HCT116 (cell line): ENCODE data around the gene ACSL6.

Experiments used
- ATF3 ChIP-seq: IDR thresholded peaks from 2 replicates; pipeline ENCODE4 v1.6.1; 2012
- CEBPB ChIP-seq: IDR thresholded peaks from 2 replicates; pipeline ENCODE4 v1.6.1; 2012; ENCODE audit warnings: low read depth
- CTCF ChIP-seq, 3 experiments: fragments of 200-600 bp in 1 of 3; sonication (generic) in 1 of 3; IDR thresholded peaks in 2 of 3; conservative IDR thresholded peaks in 1 of 3; 2 replicates each; pipeline ENCODE4 v1.5.1; 2012 to 2017; ENCODE audit warnings: low read depth in 2 of 3, low read length in 2 of 3, antibody characterized with exemption in 1 of 3, borderline replicate concordance in 1 of 3, control low read depth in 1 of 3, mild to moderate bottlenecking in 1 of 3, mixed read lengths in 1 of 3, mixed run types in 1 of 3, moderate library complexity in 1 of 3; ENCODE audit not compliant: insufficient read depth in 1 of 3
- ELF1 ChIP-seq: IDR thresholded peaks from 2 replicates; pipeline ENCODE4 v1.6.1; 2012; ENCODE audit warnings: low read depth, borderline replicate concordance
- EZH2 ChIP-seq: fragments of 200-600 bp; sonication (generic); IDR thresholded peaks from 2 replicates; pipeline ENCODE4 v1.6.1; 2017; ENCODE audit warnings: antibody characterized with exemption, mixed run types
- MAX ChIP-seq: IDR thresholded peaks from 2 replicates; pipeline ENCODE4 v1.6.1; 2012
- POLR2A ChIP-seq: IDR thresholded peaks from 2 replicates; pipeline ENCODE4 v1.7.0; 2011; ENCODE audit warnings: borderline replicate concordance; ENCODE audit not compliant: insufficient read depth, insufficient read length; ENCODE audit errors: extremely low read depth
- POLR2AphosphoS5 ChIP-seq: IDR thresholded peaks from 2 replicates; pipeline ENCODE4 v1.6.1; 2011; ENCODE audit warnings: mild to moderate bottlenecking, low read depth, low read length, moderate library complexity
- SIN3A ChIP-seq: IDR thresholded peaks from 2 replicates; pipeline ENCODE4 v1.6.1; 2012; ENCODE audit warnings: low read depth
- SP1 ChIP-seq: IDR thresholded peaks from 2 replicates; pipeline ENCODE4 v1.6.1; 2012; ENCODE audit warnings: low read depth
- YY1 ChIP-seq: IDR thresholded peaks from 2 replicates; pipeline ENCODE4 v1.6.1; 2011; ENCODE audit warnings: low read length, low read depth, moderate library complexity, mild to moderate bottlenecking; ENCODE audit not compliant: insufficient replicate concordance; ENCODE audit errors: extremely low read depth
- ZBTB33 ChIP-seq: IDR thresholded peaks from 2 replicates; pipeline ENCODE4 v1.6.1; 2011; ENCODE audit warnings: mild to moderate bottlenecking, low read length, moderate library complexity; ENCODE audit not compliant: insufficient replicate concordance; ENCODE audit errors: extremely low read depth

GRCh38 chr5:131991593-131992324 is 19.7 kb downstream of the ACSL6 start:
- no peak for TF ChIP-seq CTCF (IDR thresholded peaks at IDR 0.05 in 2 of 3, conservative IDR thresholded peaks at IDR 0.05 in 1 of 3; ENCODE audit: borderline replicate concordance in 1 of 3, insufficient read depth in 1 of 3, low read depth in 2 of 3, low read length in 2 of 3)
- TF ChIP-seq POLR2AphosphoS5: no peak
- no peak for TF ChIP-seq YY1
- TF ChIP-seq ELF1: no peak
- no peak for TF ChIP-seq EZH2
- TF ChIP-seq SIN3A: no peak
- no peak for TF ChIP-seq ZBTB33
- TF ChIP-seq SP1: no peak
- no peak for TF ChIP-seq CEBPB
- no peak for TF ChIP-seq ATF3
- no peak for TF ChIP-seq MAX
- TF ChIP-seq POLR2A: no peak
